Epithelial cell of proximal tubule (primary cell): ENCODE measurements around the gene SERAC1. TPM values are rescaled to one million over a fixed set of nuclear protein-coding genes. Genes with fewer than 3 reads are reported as not detected.

Experiments
- DNase-seq: peaks from one replicate; pipeline ENCODE4 v3.0.0-alpha.2; 2011; ENCODE audit warnings: low read depth
- H3K4me3 ChIP-seq: 2 replicates; pipeline ENCODE4 v1.5.1; 2011; ENCODE audit warnings: low read depth, mild to moderate bottlenecking, low read length
- total RNA-seq: library from RNA; depleted of rRNA; stranded (reverse); fragments of >200 nt; gene quantifications from 2 replicates; pipeline ENCODE4 v1.2.3, GENCODE V29; 2015
- TF ChIP-seq, protein P1 (sequence below): conservative IDR thresholded peaks from 2 replicates; pipeline ENCODE4 v1.5.1; 2012; ENCODE audit warnings: low read depth, mild to moderate bottlenecking, low read length

SERAC1 gene
- total RNA-seq, 1 donor from 2014 or later: 5.1 TPM

DNA sequence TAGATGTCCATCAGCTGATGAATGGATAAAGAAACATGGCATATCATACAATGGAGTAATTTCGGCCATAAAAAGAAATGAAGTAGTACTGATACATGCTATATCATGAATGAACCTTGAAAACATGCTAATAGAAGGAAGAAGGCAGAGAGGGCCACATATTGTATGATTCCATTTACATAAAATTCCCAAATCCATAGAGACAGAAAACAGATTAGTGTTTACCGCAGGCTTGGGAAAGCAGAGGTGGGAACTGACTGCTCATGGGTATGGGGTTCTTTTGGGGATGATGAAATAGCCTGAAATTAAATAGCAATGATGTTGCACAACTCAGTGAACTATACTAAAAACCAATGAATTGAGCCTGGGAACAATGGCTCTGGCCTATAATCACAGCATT is 58.3 kb downstream of the SERAC1 start:
- DNase-seq: no peak
- TF ChIP-seq, protein P1, sequence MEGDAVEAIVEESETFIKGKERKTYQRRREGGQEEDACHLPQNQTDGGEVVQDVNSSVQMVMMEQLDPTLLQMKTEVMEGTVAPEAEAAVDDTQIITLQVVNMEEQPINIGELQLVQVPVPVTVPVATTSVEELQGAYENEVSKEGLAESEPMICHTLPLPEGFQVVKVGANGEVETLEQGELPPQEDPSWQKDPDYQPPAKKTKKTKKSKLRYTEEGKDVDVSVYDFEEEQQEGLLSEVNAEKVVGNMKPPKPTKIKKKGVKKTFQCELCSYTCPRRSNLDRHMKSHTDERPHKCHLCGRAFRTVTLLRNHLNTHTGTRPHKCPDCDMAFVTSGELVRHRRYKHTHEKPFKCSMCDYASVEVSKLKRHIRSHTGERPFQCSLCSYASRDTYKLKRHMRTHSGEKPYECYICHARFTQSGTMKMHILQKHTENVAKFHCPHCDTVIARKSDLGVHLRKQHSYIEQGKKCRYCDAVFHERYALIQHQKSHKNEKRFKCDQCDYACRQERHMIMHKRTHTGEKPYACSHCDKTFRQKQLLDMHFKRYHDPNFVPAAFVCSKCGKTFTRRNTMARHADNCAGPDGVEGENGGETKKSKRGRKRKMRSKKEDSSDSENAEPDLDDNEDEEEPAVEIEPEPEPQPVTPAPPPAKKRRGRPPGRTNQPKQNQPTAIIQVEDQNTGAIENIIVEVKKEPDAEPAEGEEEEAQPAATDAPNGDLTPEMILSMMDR: no peak
- H3K4me3 ChIP-seq: no peak overlapping the region

DNA sequence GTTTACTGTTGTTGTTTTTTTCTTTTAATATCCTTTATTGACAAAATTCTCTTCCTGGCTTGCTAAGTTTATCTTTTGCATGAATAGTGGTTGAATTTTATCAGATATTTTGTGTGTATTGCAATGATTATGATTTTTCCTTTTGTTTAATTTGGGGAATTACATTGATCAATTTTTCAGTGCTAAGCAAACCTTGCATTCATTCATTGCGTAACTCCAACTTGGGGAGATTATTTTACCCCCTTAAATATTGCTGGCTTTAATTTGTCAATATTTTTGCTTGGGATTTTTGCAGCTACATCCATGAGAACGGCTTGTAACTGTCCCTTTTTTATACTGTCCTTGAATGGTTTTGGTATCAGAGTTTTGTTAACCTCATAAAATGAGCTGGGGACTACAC is 63.4 kb downstream of the SERAC1 start:
- H3K4me3 ChIP-seq: no peak overlapping the region
- TF ChIP-seq, protein P1: no peak
- DNase-seq: no peak

DNA sequence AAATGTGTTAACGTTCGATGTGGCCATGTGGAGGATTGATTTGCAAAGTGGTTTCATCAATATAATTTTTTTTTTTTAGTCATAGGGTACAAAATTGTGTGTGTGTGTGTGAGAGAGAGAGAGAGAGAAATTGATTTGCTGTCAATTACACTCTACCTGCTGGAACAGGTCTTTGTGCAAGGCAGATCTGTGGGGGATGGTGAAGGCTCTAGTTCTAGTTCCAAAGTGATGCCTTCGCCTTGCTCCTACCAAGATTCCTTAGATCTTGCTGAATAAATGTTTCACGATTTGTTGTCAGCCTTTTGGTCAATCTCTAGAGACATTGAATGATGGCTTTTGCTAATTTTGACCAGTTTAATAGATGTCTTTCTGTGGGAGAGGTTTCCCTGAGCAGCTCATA is 64.8 kb downstream of the SERAC1 start:
- TF ChIP-seq, protein P1: no peak
- no peak for DNase-seq
- H3K4me3 ChIP-seq: no peak overlapping the region

DNA sequence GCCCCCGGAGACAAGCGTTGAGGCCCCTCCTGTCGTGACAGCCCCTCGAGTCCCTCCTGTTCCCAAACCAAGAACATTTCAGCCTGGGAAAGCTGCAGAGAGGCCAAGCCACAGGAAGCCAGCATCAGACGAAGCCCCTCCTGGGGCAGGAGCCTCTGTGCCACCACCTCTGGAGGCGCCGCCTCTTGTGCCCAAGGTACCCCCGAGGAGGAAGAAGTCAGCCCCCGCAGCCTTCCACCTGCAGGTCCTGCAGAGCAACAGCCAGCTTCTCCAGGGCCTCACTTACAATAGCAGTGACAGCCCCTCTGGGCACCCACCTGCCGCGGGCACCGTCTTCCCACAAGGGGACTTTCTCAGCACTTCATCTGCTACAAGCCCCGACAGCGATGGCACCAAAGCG is 72.4 kb downstream of the SERAC1 start:
- no peak for DNase-seq
- TF ChIP-seq, protein P1: no peak
- H3K4me3 ChIP-seq: no peak overlapping the region

DNA sequence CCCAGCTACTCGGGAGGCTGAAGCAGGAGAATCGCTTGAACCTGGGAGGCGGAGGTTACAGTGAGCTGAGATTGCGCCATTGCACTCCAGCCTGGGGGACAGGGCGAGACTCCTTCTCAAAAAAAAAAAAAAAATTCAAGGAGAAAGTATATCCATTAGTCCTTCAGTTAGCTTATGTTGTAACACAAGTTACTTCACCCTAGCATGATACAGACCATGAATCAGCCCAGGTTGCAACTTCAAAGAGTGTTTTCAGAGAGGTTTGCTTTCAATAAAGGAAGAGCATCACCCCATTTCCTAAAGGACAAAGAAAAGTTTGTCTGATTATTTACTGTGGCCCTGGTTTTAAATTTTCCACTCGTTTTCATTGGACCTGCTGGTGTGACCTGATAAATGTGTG is 73.0 kb downstream of the SERAC1 start:
- DNase-seq: no peak
- TF ChIP-seq, protein P1: no peak
- no peak overlapping the region for H3K4me3 ChIP-seq

DNA sequence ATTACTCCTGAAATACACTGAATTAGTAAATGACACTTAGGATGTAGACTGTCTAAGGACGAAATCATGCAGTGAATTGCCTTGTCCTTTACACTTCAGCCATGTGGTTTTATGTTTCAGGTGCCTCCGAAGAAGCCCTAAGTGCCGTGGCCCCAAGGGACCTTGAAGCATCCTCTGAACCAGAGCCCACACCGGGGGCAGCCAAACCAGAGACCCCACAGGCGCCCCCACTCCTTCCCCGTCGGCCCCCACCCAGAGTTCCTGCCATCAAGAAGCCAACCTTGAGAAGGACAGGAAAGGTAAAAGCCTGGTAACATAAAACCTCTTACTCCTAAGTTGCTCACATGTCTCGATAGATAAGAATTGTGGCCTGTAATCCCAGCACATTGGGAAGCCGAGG is 75.3 kb downstream of the SERAC1 start:
- TF ChIP-seq, protein P1: no peak
- H3K4me3 ChIP-seq: no peak overlapping the region
- no peak for DNase-seq

DNA sequence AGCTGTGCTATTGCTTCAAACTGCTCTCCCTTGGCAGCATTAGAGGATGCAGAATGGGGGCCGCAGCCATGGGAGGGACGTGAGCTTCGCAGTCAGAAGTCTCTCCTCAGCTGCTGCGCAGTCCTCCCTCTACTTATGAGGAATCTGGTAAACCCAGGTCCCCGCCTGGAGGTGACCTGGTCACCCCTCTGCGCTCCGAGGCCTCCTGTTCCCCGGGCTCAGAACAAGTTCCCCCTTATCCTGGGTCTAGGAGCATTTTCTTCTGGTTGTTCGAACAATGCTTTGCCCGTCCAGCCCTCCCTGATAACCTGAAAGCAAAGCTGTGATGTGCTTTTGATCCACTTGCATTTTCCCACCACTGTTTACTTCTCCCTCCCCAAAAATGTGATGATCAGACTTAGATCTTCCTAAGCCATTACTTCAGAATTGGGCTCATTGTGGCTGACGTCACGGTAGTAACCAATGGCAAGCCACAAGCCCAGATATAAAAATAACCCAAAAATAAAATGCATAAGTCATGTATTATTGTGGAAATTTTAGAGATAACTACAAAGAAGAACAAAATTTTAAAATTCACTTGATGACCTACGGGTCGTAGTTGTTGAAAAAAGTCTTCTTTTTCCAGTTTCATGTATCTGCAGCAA is 80.7 kb downstream of the SERAC1 start:
- H3K4me3 ChIP-seq: no peak overlapping the region
- no peak for DNase-seq
- TF ChIP-seq, protein P1: no peak
